Right lobe of liver (tissue), 6 donors: ENCODE data around the gene MAP4K2. TPM values are rescaled to one million over a fixed set of nuclear protein-coding genes. Genes with fewer than 3 reads are reported as not detected.

Experiments used
- ATAC-seq, 4 donors: fragments of 200-7000 bp; cut with Tn5 transposase; one replicate each; pipeline ENCODE4 v1.9.1; 2020; ENCODE audit warnings: mild to moderate bottlenecking in 4 of 4, moderate library complexity in 4 of 4
- DNase-seq, 3 donors: peaks; one replicate each; pipeline ENCODE4 v3.0.0-alpha.2; 2020
- H3K27ac ChIP-seq, 3 donors: fragments of 200-600 bp; one replicate each; pipeline ENCODE4 v1.8.0; 2022
- H3K27me3 ChIP-seq, 2 donors: fragments of 200-600 bp; one replicate each; pipeline ENCODE4 v1.8.0; 2022
- H3K36me3 ChIP-seq, 4 donors: fragments of 200-600 bp; sonication (generic) in 1 of 4; one replicate each; pipeline versions ENCODE4 v1.5.1 to v1.8.0; 2017 to 2022; ENCODE audit warnings: control low read depth in 1 of 4
- H3K4me1 ChIP-seq, 4 donors: fragments of 200-600 bp; sonication (generic) in 1 of 4; one replicate each; pipeline versions ENCODE4 v1.5.1 to v1.8.0; 2017 to 2022; ENCODE audit warnings: control low read depth in 1 of 4
- H3K4me3 ChIP-seq, 3 donors: fragments of 200-600 bp; one replicate each; pipeline ENCODE4 v1.8.0; 2022
- H3K9me3 ChIP-seq, 4 donors: fragments of 200-600 bp; sonication (generic) in 1 of 4; one replicate each; pipeline versions ENCODE4 v1.5.1 to v1.8.0; 2017 to 2022; ENCODE audit warnings: control low read depth in 1 of 4
- POLR2A ChIP-seq: fragments of 450-650 bp; IDR thresholded peaks from one replicate; pipeline ENCODE4 v1.6.1; 2017; ENCODE audit warnings: antibody characterized with exemption, mild to moderate bottlenecking
- WGBS: methylation state at CpG from one replicate; pipeline ENCODE4 v1.1.6; 2018; ENCODE audit warnings: low coverage, low lambda C conversion rate; ENCODE audit not compliant: insufficient coverage; ENCODE audit errors: missing lambda C conversion rate; 5-methylcytosine and 5-hydroxymethylcytosine counted together
- intact Hi-C, 2 donors: fragments of 100-400 bp; cut with DNase I; formaldehyde crosslinking; loops; one replicate each; pipeline versions ENCODE4 v1.11.2 to v1.14.1; 2022
- total RNA-seq, 6 experiments: library from RNA; depleted of rRNA in 2 of 6; stranded (reverse); fragments of >200 nt in 2 of 6; fragmentation: NEBNext Ultra II Directional in 3 of 6; extraction: Animal tissue kit (Norgen Biotek cat#: 25700) in 3 of 6; gene quantifications; one replicate each; pipeline versions ENCODE4 v1.1.0 to v1.2.4, GENCODE V29; 2016 to 2023
- TF ChIP-seq, protein P1 (sequence below), 4 donors: fragments of 200-600 bp in 3 of 4; fragments of 450-650 bp in 1 of 4; IDR thresholded peaks; one replicate each; pipeline versions ENCODE4 v1.5.1 to v1.8.0; 2016 to 2022; ENCODE audit warnings: antibody characterized with exemption in 4 of 4, mild to moderate bottlenecking in 2 of 4
- donor health status: DM: no; HTN: yes; CAD: no.
- donor health status: DM: no; HTN: no; CAD: no.
- donor health status: DM: no; HTN: no; CAD: no.
- donor health status: DM: no; HTN: yes; CAD: no.
- donor health status: DM: no; HTN: yes; CAD: no.

Gene MAP4K2
- total RNA-seq, 6 experiments from 2014 or later, result 3.4 to 14.7 (median 4.8) TPM

DNA sequence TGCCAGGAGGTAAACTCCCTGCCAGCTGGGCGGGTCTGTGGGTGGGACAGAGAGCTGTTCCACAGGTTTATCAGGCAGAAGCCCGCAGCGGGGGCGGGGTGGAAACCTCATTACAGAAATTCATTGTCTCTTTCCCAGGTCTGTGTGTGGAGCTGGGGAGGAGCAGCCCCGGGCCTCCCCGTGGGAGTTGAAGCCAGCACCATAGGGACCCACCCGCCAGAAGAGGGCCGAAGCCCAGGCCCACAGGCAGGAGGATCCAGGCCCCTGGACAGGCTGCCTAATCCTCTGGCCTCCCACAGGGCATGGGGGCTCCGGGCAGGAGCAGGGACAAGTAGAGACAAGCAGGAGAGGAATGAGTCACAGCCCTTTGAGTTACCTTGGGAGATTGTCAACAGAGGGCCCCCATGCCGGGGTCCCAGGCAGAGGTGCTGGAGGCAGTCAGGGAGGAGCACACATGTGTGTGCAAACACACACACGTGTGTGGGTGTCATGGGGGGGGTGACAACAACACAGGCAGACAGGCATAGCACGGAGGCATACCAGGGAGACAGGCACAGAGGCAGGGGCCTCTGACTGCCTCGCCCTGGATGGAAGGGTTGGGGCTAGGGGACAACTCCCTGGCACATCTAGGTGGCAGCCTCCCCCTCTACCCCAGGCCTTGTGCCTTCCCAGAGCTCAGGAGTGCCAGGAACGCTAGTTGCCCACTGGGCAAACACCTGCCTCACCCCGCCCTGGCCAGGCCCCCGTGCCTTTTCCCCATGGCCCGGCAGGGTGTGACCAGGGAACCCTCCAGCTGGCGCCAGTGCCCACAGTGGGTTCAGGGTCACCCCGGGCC, 40.1 kb upstream of the MAP4K2 start:
- no peak for TF ChIP-seq POLR2A
- DNase-seq (peak in 1 of 3 donors; percentile 56), ATAC-seq (no peak)
- intact Hi-C loops, result loop anchor here in 1 of 2 donors (10.0 kb wide), 1 partner anchor 58 kb away; no protein-coding TSS in a partner anchor
- Histone ChIP-seq H3K4me1 (peaks cover 0 to 5% (median 1%) of the 10 kb centered on the region in 4 donors), H3K27ac (no peak overlapping the region), H3K4me3 (no peak overlapping the region), H3K9me3 (no peaks in the 10 kb centered on the region), H3K27me3 (no peaks in the 10 kb centered on the region), H3K36me3 (no peaks in the 10 kb centered on the region)
- 78% methylated on average over 5 of the region's 19 CpGs for WGBS

DNA sequence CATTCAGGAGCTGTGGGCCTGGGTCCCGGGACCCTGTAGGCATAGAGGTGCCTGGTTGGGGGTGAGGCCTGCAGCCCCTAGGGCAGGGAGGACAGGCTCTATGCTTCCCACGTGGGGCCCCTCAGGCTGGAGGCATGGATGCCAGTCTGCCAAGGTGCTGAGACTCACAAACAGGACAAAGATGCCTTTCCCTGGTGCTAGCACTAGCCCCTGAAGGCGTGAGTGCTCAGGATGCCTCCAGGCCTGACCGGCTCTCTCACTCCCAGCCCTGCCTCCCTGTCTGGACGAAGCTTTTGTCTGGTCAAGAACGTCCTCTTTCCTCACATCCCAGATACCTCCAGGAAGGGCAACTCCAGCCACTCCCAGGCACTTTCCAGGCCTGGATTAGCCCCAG, 39.3 kb upstream of the MAP4K2 start:
- DNase-seq (no peak), ATAC-seq (no peak)
- Histone ChIP-seq H3K4me1 (peaks cover 0 to 5% (median 0%) of the 10 kb centered on the region in 4 donors), H3K27me3 (no peaks in the 10 kb centered on the region), H3K36me3 (no peaks in the 10 kb centered on the region), H3K4me3 (no peak overlapping the region), H3K9me3 (no peaks in the 10 kb centered on the region), H3K27ac (no peak overlapping the region)
- WGBS, result no CpG with 5 or more reads among the region's 6 CpGs
- intact Hi-C loops, result loop anchor here in 1 of 2 donors (10.0 kb wide), 1 partner anchor 58 kb away; no protein-coding TSS in a partner anchor
- TF ChIP-seq, protein P1, sequence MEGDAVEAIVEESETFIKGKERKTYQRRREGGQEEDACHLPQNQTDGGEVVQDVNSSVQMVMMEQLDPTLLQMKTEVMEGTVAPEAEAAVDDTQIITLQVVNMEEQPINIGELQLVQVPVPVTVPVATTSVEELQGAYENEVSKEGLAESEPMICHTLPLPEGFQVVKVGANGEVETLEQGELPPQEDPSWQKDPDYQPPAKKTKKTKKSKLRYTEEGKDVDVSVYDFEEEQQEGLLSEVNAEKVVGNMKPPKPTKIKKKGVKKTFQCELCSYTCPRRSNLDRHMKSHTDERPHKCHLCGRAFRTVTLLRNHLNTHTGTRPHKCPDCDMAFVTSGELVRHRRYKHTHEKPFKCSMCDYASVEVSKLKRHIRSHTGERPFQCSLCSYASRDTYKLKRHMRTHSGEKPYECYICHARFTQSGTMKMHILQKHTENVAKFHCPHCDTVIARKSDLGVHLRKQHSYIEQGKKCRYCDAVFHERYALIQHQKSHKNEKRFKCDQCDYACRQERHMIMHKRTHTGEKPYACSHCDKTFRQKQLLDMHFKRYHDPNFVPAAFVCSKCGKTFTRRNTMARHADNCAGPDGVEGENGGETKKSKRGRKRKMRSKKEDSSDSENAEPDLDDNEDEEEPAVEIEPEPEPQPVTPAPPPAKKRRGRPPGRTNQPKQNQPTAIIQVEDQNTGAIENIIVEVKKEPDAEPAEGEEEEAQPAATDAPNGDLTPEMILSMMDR (IDR thresholded peaks at IDR 0.05), result no peak
- no peak for TF ChIP-seq POLR2A

DNA sequence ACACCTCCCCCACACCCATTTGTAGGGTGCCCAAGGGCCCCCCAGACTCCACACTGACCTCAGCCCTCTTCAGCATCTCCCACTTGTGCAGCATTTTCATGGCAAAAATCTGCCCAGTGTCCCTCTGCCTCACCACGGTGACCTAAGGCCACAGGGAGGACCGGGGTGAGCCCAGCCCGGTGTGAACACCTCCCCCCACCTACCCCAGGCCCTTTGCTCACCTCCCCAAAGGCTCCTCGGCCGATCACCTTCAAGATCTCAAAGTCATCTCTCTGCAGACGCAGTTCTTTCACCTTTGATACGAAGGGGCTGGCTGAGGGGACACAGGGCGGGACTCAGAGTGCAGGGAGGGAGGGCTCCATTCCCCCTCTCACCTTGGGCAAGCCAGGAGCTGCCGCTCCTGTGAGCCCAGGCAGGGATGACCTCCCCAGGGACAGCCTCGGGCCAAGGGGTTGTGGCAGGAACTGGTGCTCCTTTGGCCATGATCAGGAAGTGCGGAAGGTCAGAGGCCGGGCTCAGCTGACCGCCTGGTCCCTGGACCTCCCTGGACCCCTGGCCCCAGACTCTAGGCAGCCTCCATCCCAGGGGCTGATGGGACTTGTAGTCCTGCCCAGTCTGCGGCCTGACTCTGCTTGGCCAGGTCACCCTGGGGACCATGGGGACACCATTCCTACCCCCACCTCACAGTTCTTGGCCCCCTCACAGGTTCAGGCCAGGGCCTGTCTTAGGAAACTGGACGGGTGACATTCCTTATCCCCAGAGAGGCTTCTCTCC, 38.8 kb upstream of the MAP4K2 start:
- no peaks in the 10 kb centered on the region for H3K9me3 ChIP-seq
- no peak overlapping the region for H3K27ac ChIP-seq
- DNase-seq (no peak), ATAC-seq (no peak)
- WGBS, result no CpG with 5 or more reads among the region's 15 CpGs
- H3K4me1 ChIP-seq, result peaks cover 0 to 5% (median 0%) of the 10 kb centered on the region in 4 donors
- no peak overlapping the region for H3K4me3 ChIP-seq
- intact Hi-C loops, result loop anchor here in 1 of 2 donors (10.0 kb wide), 1 partner anchor 57 kb away; no protein-coding TSS in a partner anchor
- no peaks in the 10 kb centered on the region for H3K27me3 ChIP-seq
- no peaks in the 10 kb centered on the region for H3K36me3 ChIP-seq
- TF ChIP-seq, protein P1 (IDR thresholded peaks at IDR 0.05), result no peak
- TF ChIP-seq POLR2A, result no peak

GRCh38 chr11:64839887-64840782, 37.1 kb upstream of the MAP4K2 start:
- intact Hi-C loops, result loop anchor here (5.0 to 10.0 kb wide), 2 partner anchors 48 to 55 kb away; no protein-coding TSS in a partner anchor
- DNase-seq (no peak), ATAC-seq (peak in 1 of 4 donors; percentile 61)
- no peaks in the 10 kb centered on the region for H3K36me3 ChIP-seq
- H3K4me3 ChIP-seq, result no peak overlapping the region
- H3K9me3 ChIP-seq, result no peaks in the 10 kb centered on the region
- no CpG with 5 or more reads among the region's 24 CpGs for WGBS
- H3K27ac ChIP-seq, result no peak overlapping the region
- H3K4me1 ChIP-seq, result peaks cover 0 to 5% (median 0%) of the 10 kb centered on the region in 4 donors
- TF ChIP-seq, protein P1 (IDR thresholded peaks at IDR 0.05), result peak in 2 of 4 donors; percentile 15 to 35
- TF ChIP-seq POLR2A, result no peak
- no peaks in the 10 kb centered on the region for H3K27me3 ChIP-seq
